Measurements from ENCODE around the gene MARCOL.

- no peak for TF ChIP-seq CTCF (IDR thresholded peaks at IDR 0.05)
- TF ChIP-seq POLR2A (IDR thresholded peaks at IDR 0.05): no peak
These were observed 45.1 kb upstream of the MARCOL start for GRCh38 chr5:148193202-148193601.

Data from esophagus squamous epithelium (tissue), 4 donors.